ENCODE results near the gene SLMAP. TPM values are rescaled to one million over a fixed set of nuclear protein-coding genes. Genes with fewer than 3 reads are reported as not detected.

SLMAP gene
- polyA plus RNA-seq, 1 donor (not counting 4 experiments of a cell fraction or from before 2014, with no cell fraction given), result 58.0 TPM

DNA sequence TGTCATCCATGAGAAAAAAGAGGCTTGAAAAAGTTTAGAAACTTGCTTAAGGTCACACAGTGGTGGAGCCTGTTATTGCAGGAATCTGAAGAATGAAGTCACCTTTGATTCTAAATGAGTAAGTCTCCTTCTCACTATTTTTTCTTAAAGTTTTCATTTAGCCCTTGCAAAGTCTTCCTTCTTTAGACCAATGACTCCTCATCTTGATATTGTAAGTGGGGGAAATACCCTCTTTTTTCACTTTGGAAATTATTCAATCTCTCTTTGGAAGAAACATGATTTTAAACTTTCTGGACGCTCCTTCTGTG, 787 bp upstream of the SLMAP start:
- Histone ChIP-seq H3K27ac (ENCODE audit: control insufficient read depth, insufficient read depth, low read length) (peak overlapping the region; percentile 99), H4K20me1 (ENCODE audit: control insufficient read depth, extremely low read depth, insufficient read depth, low read length) (peaks cover 10% of the 10 kb centered on the region), H3K79me2 (ENCODE audit: control insufficient read depth, insufficient read depth, low read length) (peaks cover 43% of the 10 kb centered on the region), H2AFZ (ENCODE audit: control insufficient read depth, low read length) (peak overlapping the region; percentile 94), H3K4me2 (ENCODE audit: control insufficient read depth, extremely low read depth, insufficient read depth, low read depth, low read length) (peak overlapping the region; percentile 88), H3K9ac (ENCODE audit: control insufficient read depth, extremely low read depth, insufficient read depth, low read length) (peak overlapping the region; percentile 91), H3K9me3 (ENCODE audit: control insufficient read depth, low read depth, low read length) (no peaks in the 10 kb centered on the region), H3K27me3 (ENCODE audit: control insufficient read depth, extremely low read depth, insufficient read depth, low read length) (no peaks in the 10 kb centered on the region), H3K36me3 (ENCODE audit: control insufficient read depth in 2 of 2, extremely low read depth in 1 of 2, insufficient read depth in 2 of 2, low read length in 2 of 2) (peaks cover 4 to 16% of the 10 kb centered on the region in 2 experiments), H3K4me1 (ENCODE audit: control insufficient read depth, extremely low read depth, insufficient read depth, low read length) (peaks cover 56% of the 10 kb centered on the region), H3K9me1 (ENCODE audit: control insufficient read depth, extremely low read depth, insufficient read depth, low read length) (no peaks in the 10 kb centered on the region), H3K4me3 (ENCODE audit: control insufficient read depth in 2 of 3, extremely low read depth in 1 of 3, insufficient read depth in 2 of 3, low read depth in 1 of 3, low read length in 3 of 3) (peak overlapping the region; percentile 77 to 93 (median 85))
- no peak for FAIRE-seq
- DNase-seq (ENCODE audit: low read depth, low spot score), result peak; percentile 61
- dilution Hi-C loops (cut with MboI; ENCODE audit: extremely low pct_ligation_motif_present, low sequenced_read_pairs), result no loop called here
- peak in 1 of 3 experiments; percentile 17 for TF ChIP-seq CTCF (optimal IDR thresholded peaks at IDR 0.05 in 1 of 3, IDR thresholded peaks at IDR 0.05 in 1 of 3, conservative IDR thresholded peaks at IDR 0.05 in 1 of 3; ENCODE audit: extremely low read depth in 1 of 3, insufficient read depth in 2 of 3, low read length in 3 of 3)
- no peak for TF ChIP-seq EZH2 (IDR thresholded peaks at IDR 0.05; ENCODE audit: low read length)

GRCh38 chr3:57756528-57757401, 656 bp downstream of the SLMAP start:
- H3K9ac ChIP-seq (ENCODE audit: control insufficient read depth, extremely low read depth, insufficient read depth, low read length), result peak overlapping the region; percentile 91
- no peaks in the 10 kb centered on the region for H3K9me3 ChIP-seq (ENCODE audit: control insufficient read depth, low read depth, low read length)
- DNase-seq (ENCODE audit: low read depth, low spot score), result no peak
- peak overlapping the region; percentile 99 for H3K27ac ChIP-seq (ENCODE audit: control insufficient read depth, insufficient read depth, low read length)
- FAIRE-seq, result no peak
- no peaks in the 10 kb centered on the region for H3K27me3 ChIP-seq (ENCODE audit: control insufficient read depth, extremely low read depth, insufficient read depth, low read length)
- TF ChIP-seq CTCF (optimal IDR thresholded peaks at IDR 0.05 in 1 of 3, IDR thresholded peaks at IDR 0.05 in 1 of 3, conservative IDR thresholded peaks at IDR 0.05 in 1 of 3; ENCODE audit: extremely low read depth in 1 of 3, insufficient read depth in 2 of 3, low read length in 3 of 3) (no peak), EZH2 (IDR thresholded peaks at IDR 0.05; ENCODE audit: low read length) (no peak)
- peaks cover 10% of the 10 kb centered on the region for H4K20me1 ChIP-seq (ENCODE audit: control insufficient read depth, extremely low read depth, insufficient read depth, low read length)
- H3K4me2 ChIP-seq (ENCODE audit: control insufficient read depth, extremely low read depth, insufficient read depth, low read depth, low read length), result peak overlapping the region; percentile 90
- no peak overlapping the region for H2AFZ ChIP-seq (ENCODE audit: control insufficient read depth, low read length)
- H3K79me2 ChIP-seq (ENCODE audit: control insufficient read depth, insufficient read depth, low read length), result peaks cover 56% of the 10 kb centered on the region
- H3K4me3 ChIP-seq (ENCODE audit: control insufficient read depth in 2 of 3, extremely low read depth in 1 of 3, insufficient read depth in 2 of 3, low read depth in 1 of 3, low read length in 3 of 3), result peak overlapping the region; percentile 77 to 93 (median 85)
- dilution Hi-C loops (cut with MboI; ENCODE audit: extremely low pct_ligation_motif_present, low sequenced_read_pairs), result no loop called here
- H3K4me1 ChIP-seq (ENCODE audit: control insufficient read depth, extremely low read depth, insufficient read depth, low read length), result peaks cover 47% of the 10 kb centered on the region
- no peaks in the 10 kb centered on the region for H3K9me1 ChIP-seq (ENCODE audit: control insufficient read depth, extremely low read depth, insufficient read depth, low read length)
- peaks cover 5 to 18% of the 10 kb centered on the region in 2 experiments for H3K36me3 ChIP-seq (ENCODE audit: control insufficient read depth in 2 of 2, extremely low read depth in 1 of 2, insufficient read depth in 2 of 2, low read length in 2 of 2)
